ENCODE data around the gene SMYD3. TPM values are rescaled to one million over a fixed set of nuclear protein-coding genes. Genes with fewer than 3 reads are reported as not detected.

The SMYD3 gene
- total RNA-seq, 1 experiment from 2014 or later: 25.5 TPM

DNA sequence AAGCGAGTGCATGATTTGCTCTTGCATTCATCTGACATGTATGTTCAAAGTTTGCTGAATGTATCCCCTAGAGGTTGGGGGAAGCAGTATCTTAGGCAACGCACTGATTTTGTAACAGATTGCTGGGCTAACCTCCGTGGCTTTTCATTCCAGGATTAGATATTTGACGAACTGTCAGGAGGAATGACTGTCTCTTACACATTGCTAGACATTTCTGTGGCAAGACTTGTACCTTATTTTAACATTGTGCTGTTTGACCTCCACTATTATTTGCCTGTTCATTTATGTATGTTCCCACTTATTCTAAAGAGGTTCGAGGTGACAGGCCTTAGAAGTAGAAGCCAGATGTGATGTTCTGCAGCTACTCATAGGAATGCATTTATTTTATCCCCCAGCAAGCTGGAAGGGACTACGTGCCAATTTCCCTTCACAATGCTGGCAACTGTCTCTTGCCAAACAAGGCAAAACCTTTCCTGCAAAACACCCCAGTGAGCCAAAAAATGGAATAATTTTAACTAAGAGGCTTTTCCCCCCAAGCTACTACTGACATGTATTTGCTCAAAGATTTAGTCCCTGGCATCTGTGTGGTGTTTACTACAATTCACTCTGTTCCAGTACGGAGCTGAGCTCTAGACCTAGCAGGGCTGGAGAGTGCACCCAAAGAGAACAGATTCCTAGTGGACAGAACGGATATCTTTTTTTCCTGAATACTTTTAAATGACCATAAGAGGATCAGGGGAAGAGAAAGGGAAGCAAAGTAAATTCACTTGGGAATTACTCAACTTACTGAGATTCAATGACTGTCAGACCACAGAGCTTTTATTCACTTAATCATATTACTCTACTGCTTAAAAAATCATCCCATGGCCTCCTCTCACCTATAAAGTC is 646.2 kb downstream of the SMYD3 start:
- WGBS (ENCODE audit: extremely low coverage, insufficient read length, low lambda C conversion rate): no CpG with 5 or more reads among the region's 8 CpGs
- H2BK12ac ChIP-seq (ENCODE audit: insufficient read length, low read depth, low read length): no peak overlapping the region

More for the DNA sequence above, 646.2 kb downstream of the SMYD3 start:
- H2BK5ac ChIP-seq (ENCODE audit: insufficient read length, low read length): no peak overlapping the region
- H3K56ac ChIP-seq (ENCODE audit: insufficient read length, low read depth, low read length): no peak overlapping the region
- no peak for DNase-seq
- Mint-ChIP-seq H3K4me1 (peaks cover 7 to 9% of the 10 kb centered on the region in 2 experiments), H3K4me3 (no peak overlapping the region), H3K27me3 (ENCODE audit: low read depth) (no peaks in the 10 kb centered on the region; the same call in 1 of the 2 replicates), H3K27ac (no peak overlapping the region), H3K36me3 (ENCODE audit: insufficient read depth in 1 of 3, low read depth in 3 of 3) (no peaks in the 10 kb centered on the region), H3K9me3 (no peaks in the 10 kb centered on the region)
- H3K9me3 ChIP-seq (ENCODE audit: control insufficient read depth, low read depth, low read length): no peaks in the 10 kb centered on the region
- no peak overlapping the region for H2BK120ac ChIP-seq (ENCODE audit: low read depth, low read length, poor library complexity, severe bottlenecking)
- H4K5ac ChIP-seq (ENCODE audit: insufficient read length, low read depth, low read length): no peak overlapping the region
- H3K27ac ChIP-seq (ENCODE audit: insufficient read length, low read depth, low read length): no peak overlapping the region
- no peak overlapping the region for H2AFZ ChIP-seq (ENCODE audit: low read length)
- H4K20me1 ChIP-seq (ENCODE audit: control insufficient read depth, insufficient read depth, insufficient read length): no peaks in the 10 kb centered on the region
- no peak overlapping the region for H3K9ac ChIP-seq (ENCODE audit: extremely low read depth, insufficient read length, low read length)
- no peaks in the 10 kb centered on the region for H3K79me2 ChIP-seq (ENCODE audit: insufficient read depth, low read length)
- H3K23me2 ChIP-seq (ENCODE audit: insufficient read length, low read depth, low read length, poor library complexity, severe bottlenecking): no peaks in the 10 kb centered on the region
- H4K8ac ChIP-seq (replicated peaks; ENCODE audit: insufficient read length, low read depth, low read length): no peak overlapping the region
- TF ChIP-seq, protein P1, sequence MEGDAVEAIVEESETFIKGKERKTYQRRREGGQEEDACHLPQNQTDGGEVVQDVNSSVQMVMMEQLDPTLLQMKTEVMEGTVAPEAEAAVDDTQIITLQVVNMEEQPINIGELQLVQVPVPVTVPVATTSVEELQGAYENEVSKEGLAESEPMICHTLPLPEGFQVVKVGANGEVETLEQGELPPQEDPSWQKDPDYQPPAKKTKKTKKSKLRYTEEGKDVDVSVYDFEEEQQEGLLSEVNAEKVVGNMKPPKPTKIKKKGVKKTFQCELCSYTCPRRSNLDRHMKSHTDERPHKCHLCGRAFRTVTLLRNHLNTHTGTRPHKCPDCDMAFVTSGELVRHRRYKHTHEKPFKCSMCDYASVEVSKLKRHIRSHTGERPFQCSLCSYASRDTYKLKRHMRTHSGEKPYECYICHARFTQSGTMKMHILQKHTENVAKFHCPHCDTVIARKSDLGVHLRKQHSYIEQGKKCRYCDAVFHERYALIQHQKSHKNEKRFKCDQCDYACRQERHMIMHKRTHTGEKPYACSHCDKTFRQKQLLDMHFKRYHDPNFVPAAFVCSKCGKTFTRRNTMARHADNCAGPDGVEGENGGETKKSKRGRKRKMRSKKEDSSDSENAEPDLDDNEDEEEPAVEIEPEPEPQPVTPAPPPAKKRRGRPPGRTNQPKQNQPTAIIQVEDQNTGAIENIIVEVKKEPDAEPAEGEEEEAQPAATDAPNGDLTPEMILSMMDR (conservative IDR thresholded peaks at IDR 0.05): no peak
- H3K4me2 ChIP-seq (ENCODE audit: insufficient read depth, insufficient read length, low read length): no peak overlapping the region
- no peak overlapping the region for H3T11ph ChIP-seq (ENCODE audit: low read length)
- no peaks in the 10 kb centered on the region for H3K27me3 ChIP-seq (ENCODE audit: insufficient read depth, low read length)
- no peak overlapping the region for H4K91ac ChIP-seq (ENCODE audit: insufficient read length, low read depth, low read length)
- H2BK20ac ChIP-seq (ENCODE audit: low read depth, low read length, poor library complexity, severe bottlenecking): no peak overlapping the region
- no peak overlapping the region for H3K4ac ChIP-seq (ENCODE audit: low read depth, low read length)
- H3K4me1 ChIP-seq (ENCODE audit: insufficient read depth, low read length): no peaks in the 10 kb centered on the region; the same call in 1 of the 2 replicates
- no peak overlapping the region for H3K23ac ChIP-seq (ENCODE audit: insufficient read length, low read depth, low read length)
- H3K18ac ChIP-seq (ENCODE audit: insufficient read length, low read depth, low read length): no peak overlapping the region
- no peak overlapping the region for H2BK15ac ChIP-seq (ENCODE audit: low read depth, low read length)
- no peaks in the 10 kb centered on the region for H3K79me1 ChIP-seq (ENCODE audit: insufficient read depth, low read depth, low read length, poor library complexity, severe bottlenecking)
- no peak overlapping the region for H3K14ac ChIP-seq (ENCODE audit: insufficient read depth, low read length)
- no peak overlapping the region for H2AK5ac ChIP-seq (ENCODE audit: insufficient read length, low read length)

All from H9 (cell line).